ENCODE measurements around the gene ATXN7. TPM values are rescaled to one million over a fixed set of nuclear protein-coding genes. Genes with fewer than 3 reads are reported as not detected.

The ATXN7 gene
- total and polyA plus RNA-seq, 2 of the 13 experiments (the other 11 are each of a cell fraction or from before 2014, with no cell fraction given) = 13.8 to 20.0 TPM

GRCh38 chr3:63863150-63864007 lies at the start of gene ATXN7, which contains the start of gene THOC7 (continued):
- TF ChIP-seq, protein P1, sequence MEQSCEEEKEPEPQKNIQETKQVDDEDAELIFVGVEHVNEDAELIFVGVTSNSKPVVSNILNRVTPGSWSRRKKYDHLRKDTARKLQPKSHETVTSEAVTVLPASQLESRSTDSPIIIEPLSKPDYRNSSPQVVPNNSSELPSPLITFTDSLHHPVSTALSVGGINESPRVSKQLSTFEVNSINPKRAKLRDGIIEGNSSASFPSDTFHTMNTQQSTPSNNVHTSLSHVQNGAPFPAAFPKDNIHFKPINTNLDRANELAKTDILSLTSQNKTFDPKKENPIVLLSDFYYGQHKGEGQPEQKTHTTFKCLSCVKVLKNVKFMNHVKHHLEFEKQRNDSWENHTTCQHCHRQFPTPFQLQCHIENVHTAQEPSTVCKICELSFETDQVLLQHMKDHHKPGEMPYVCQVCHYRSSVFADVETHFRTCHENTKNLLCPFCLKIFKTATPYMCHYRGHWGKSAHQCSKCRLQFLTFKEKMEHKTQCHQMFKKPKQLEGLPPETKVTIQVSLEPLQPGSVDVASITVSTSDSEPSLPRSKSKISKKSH (CRISPR knock-in tag; IDR thresholded peaks at IDR 0.05; ENCODE audit: borderline replicate concordance) = 0 out of 2 replicates have a peak, but pooled peaks have one; percentile 35
- TF ChIP-seq ZNF253 (CRISPR knock-in tag; IDR thresholded peaks at IDR 0.05; ENCODE audit: borderline replicate concordance) (peak; percentile 74; the same call in 1 of the 2 replicates), ARNT (IDR thresholded peaks at IDR 0.05) (no peak), DZIP1 (CRISPR knock-in tag; IDR thresholded peaks at IDR 0.05) (no peak), REST (IDR thresholded peaks at IDR 0.05; ENCODE audit: borderline replicate concordance in 1 of 2, low read depth in 1 of 2, low read length in 2 of 2) (no peak), ZNF562 (CRISPR knock-in tag; IDR thresholded peaks at IDR 0.05; ENCODE audit: borderline replicate concordance) (no peak), NCOA1 (CRISPR knock-in tag; IDR thresholded peaks at IDR 0.05) (no peak), NR2F6 (IDR thresholded peaks at IDR 0.05) (no peak), NR2F6 (CRISPR knock-in tag; IDR thresholded peaks at IDR 0.05) (no peak), ZNF773 (CRISPR knock-in tag; IDR thresholded peaks at IDR 0.05; ENCODE audit: borderline replicate concordance) (no peak), KLF9 (CRISPR knock-in tag; IDR thresholded peaks at IDR 0.05; ENCODE audit: low read depth) (no peak), ZBTB34 (CRISPR knock-in tag; IDR thresholded peaks at IDR 0.05) (no peak), CCAR2 (optimal IDR thresholded peaks at IDR 0.05; ENCODE audit: low read depth, low read length) (no peak), HNRNPLL (IDR thresholded peaks at IDR 0.05; ENCODE audit: low read depth, low read length, poor library complexity, severe bottlenecking) (peak; percentile 76), ELF3 (CRISPR knock-in tag; IDR thresholded peaks at IDR 0.05) (no peak), ZNF383 (CRISPR knock-in tag; IDR thresholded peaks at IDR 0.05; ENCODE audit: borderline replicate concordance) (no peak), ZSCAN22 (CRISPR knock-in tag; IDR thresholded peaks at IDR 0.05) (no peak), ZNF598 (CRISPR knock-in tag; IDR thresholded peaks at IDR 0.05; ENCODE audit: borderline replicate concordance) (0 out of 2 replicates have a peak, but pooled peaks have one; percentile 28)
- TF ChIP-seq, protein P2, sequence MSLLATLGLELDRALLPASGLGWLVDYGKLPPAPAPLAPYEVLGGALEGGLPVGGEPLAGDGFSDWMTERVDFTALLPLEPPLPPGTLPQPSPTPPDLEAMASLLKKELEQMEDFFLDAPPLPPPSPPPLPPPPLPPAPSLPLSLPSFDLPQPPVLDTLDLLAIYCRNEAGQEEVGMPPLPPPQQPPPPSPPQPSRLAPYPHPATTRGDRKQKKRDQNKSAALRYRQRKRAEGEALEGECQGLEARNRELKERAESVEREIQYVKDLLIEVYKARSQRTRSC (CRISPR knock-in tag; IDR thresholded peaks at IDR 0.05; ENCODE audit: low read depth) = 0 out of 2 replicates have a peak, but pooled peaks have one; percentile 61

Data from HepG2 (cell line).